GM23338 (cell line): Measurements from ENCODE around the gene ETV6. TPM values are rescaled to one million over a fixed set of nuclear protein-coding genes. Genes with fewer than 3 reads are reported as not detected.
"Not testable (repeated sequence)": the region's sequence is repeated elsewhere in the genome, so short reads cannot be mapped to it uniquely, and the experiment has no call there.

Experiments used
- ATAC-seq: fragments of 200-7000 bp; cut with Tn5 transposase; 3 replicates; pipeline ENCODE4 v1.9.1; 2020
- DNase-seq: peaks from one replicate; pipeline ENCODE4 v3.0.0-alpha.2; 2015; ENCODE audit warnings: low spot score
- H2AFZ ChIP-seq: fragments of 200-600 bp; sonication (generic); 2 replicates; pipeline ENCODE4 v1.8.0; 2016; ENCODE audit warnings: antibody characterized with exemption, mild to moderate bottlenecking, moderate library complexity
- H3F3A ChIP-seq: fragments of 200-600 bp; sonication (generic); replicated peaks from 2 replicates; pipeline ENCODE4 v1.8.0; 2017; ENCODE audit warnings: antibody characterized with exemption, mixed run types, low read depth
- H3K27ac ChIP-seq: fragments of 200-600 bp; sonication (generic); 2 replicates; pipeline ENCODE4 v1.6.1; 2016; ENCODE audit warnings: low read depth
- H3K27me3 ChIP-seq: fragments of 200-600 bp; sonication (generic); 2 replicates; pipeline ENCODE4 v1.8.0; 2016; ENCODE audit warnings: mild to moderate bottlenecking, mixed run types, moderate library complexity; ENCODE audit not compliant: insufficient read depth
- H3K36me3 ChIP-seq: fragments of 200-600 bp; sonication (generic); 2 replicates; pipeline ENCODE4 v1.8.0; 2016; ENCODE audit warnings: mild to moderate bottlenecking; ENCODE audit not compliant: insufficient read depth
- H3K4me1 ChIP-seq: fragments of 200-600 bp; sonication (generic); 2 replicates; pipeline ENCODE4 v1.8.0; 2016; ENCODE audit warnings: mild to moderate bottlenecking, moderate library complexity; ENCODE audit not compliant: insufficient read depth
- H3K4me2 ChIP-seq: fragments of 200-600 bp; sonication (generic); 2 replicates; pipeline ENCODE4 v1.7.1; 2017; ENCODE audit warnings: mixed run types
- H3K4me3 ChIP-seq: fragments of 200-600 bp; sonication (generic); 2 replicates; pipeline ENCODE4 v1.6.1; 2016; ENCODE audit warnings: mixed run types
- H3K79me2 ChIP-seq: fragments of 200-600 bp; sonication (generic); replicated peaks from 2 replicates; pipeline ENCODE4 v1.8.0; 2017; ENCODE audit warnings: mild to moderate bottlenecking; ENCODE audit not compliant: insufficient read depth
- H3K9me2 ChIP-seq: fragments of 200-600 bp; sonication (generic); 2 replicates; pipeline ENCODE4 v1.8.0; 2017; ENCODE audit not compliant: insufficient read depth
- H4K20me1 ChIP-seq: fragments of 200-600 bp; sonication (generic); replicated peaks from 2 replicates; pipeline ENCODE4 v1.8.0; 2017; ENCODE audit warnings: mild to moderate bottlenecking; ENCODE audit not compliant: insufficient read depth
- H3K27ac Mint-ChIP-seq: 2 replicates; pipeline ENCODE4 v1.8.0; 2020; ENCODE audit warnings: inconsistent platforms, mild to moderate bottlenecking, moderate library complexity, mixed read lengths
- H3K27me3 Mint-ChIP-seq: 3 replicates; pipeline ENCODE4 v1.8.0; 2022; ENCODE audit warnings: low read depth, mild to moderate bottlenecking, moderate library complexity, mixed read lengths, inconsistent platforms; ENCODE audit not compliant: insufficient read depth, poor library complexity
- H3K36me3 Mint-ChIP-seq: 3 replicates; pipeline ENCODE4 v1.8.0; 2021; ENCODE audit warnings: low read depth, mild to moderate bottlenecking, inconsistent platforms, moderate library complexity, mixed read lengths
- H3K4me1 Mint-ChIP-seq: 3 replicates; pipeline ENCODE4 v1.8.0; 2020; ENCODE audit warnings: mild to moderate bottlenecking, inconsistent platforms, mixed read lengths
- H3K4me3 Mint-ChIP-seq: 3 replicates; pipeline ENCODE4 v1.8.0; 2021; ENCODE audit warnings: moderate library complexity, mild to moderate bottlenecking, inconsistent platforms, mixed read lengths
- H3K9me3 Mint-ChIP-seq: 3 replicates; pipeline ENCODE4 v1.8.0; 2020; ENCODE audit warnings: moderate library complexity, mild to moderate bottlenecking, inconsistent platforms, mixed read lengths
- CREB1 ChIP-seq: fragments of 250-450 bp; sonication (Bioruptor Pico); IDR thresholded peaks from 2 replicates; pipeline ENCODE4 v1.5.0; 2020; ENCODE audit warnings: low read depth, mild to moderate bottlenecking, moderate library complexity
- EZH2 ChIP-seq: fragments of 200-600 bp; sonication (generic); IDR thresholded peaks from one replicate; pipeline ENCODE4 v1.8.0; 2017; ENCODE audit warnings: antibody characterized with exemption, mild to moderate bottlenecking, low read depth; ENCODE audit not compliant: unreplicated experiment
- EZH2phosphoT487 ChIP-seq: fragments of 200-600 bp; sonication (generic); IDR thresholded peaks from one replicate; pipeline ENCODE4 v1.8.1; 2018; ENCODE audit warnings: antibody characterized with exemption; ENCODE audit not compliant: unreplicated experiment
- JUNB ChIP-seq: IDR thresholded peaks from one replicate; pipeline ENCODE4 v1.6.1; 2016; ENCODE audit warnings: antibody characterized with exemption; ENCODE audit not compliant: unreplicated experiment
- POLR2AphosphoS5 ChIP-seq: IDR thresholded peaks from 2 replicates; pipeline ENCODE4 v1.6.1; 2016; ENCODE audit warnings: antibody characterized with exemption, low read depth
- REST ChIP-seq: IDR thresholded peaks from one replicate; pipeline ENCODE4 v1.6.1; 2018; ENCODE audit warnings: antibody characterized with exemption; ENCODE audit not compliant: unreplicated experiment
- STAT1 ChIP-seq: IDR thresholded peaks from one replicate; pipeline ENCODE4 v1.6.1; 2016; ENCODE audit warnings: antibody characterized with exemption; ENCODE audit not compliant: unreplicated experiment
- ZNF114 ChIP-seq: fragments of 250-450 bp; sonication (Bioruptor Pico); IDR thresholded peaks from 2 replicates; pipeline ENCODE4 v1.5.0; 2020; ENCODE audit warnings: mild to moderate bottlenecking, moderate library complexity
- ZNF331 ChIP-seq: fragments of 250-450 bp; sonication (Bioruptor Pico); IDR thresholded peaks from 2 replicates; pipeline ENCODE4 v1.5.0; 2020; ENCODE audit warnings: low read depth, mild to moderate bottlenecking, moderate library complexity
- polyA plus RNA-seq: library from polyadenylated mRNA; unstranded; fragments of >200 nt; fragmentation: Nextera tagmentation; extraction: Ambion mirVana; gene quantifications from 2 replicates; pipeline ENCODE4 v1.2.1, GENCODE V29; 2016
- total RNA-seq: library from RNA; depleted of rRNA; stranded (reverse); fragments of >200 nt; shearing (Covaris generic); gene quantifications from 2 replicates; pipeline ENCODE4 v1.2.3, GENCODE V29; 2014
- TF ChIP-seq, protein P1 (sequence below): IDR thresholded peaks from 2 replicates; pipeline ENCODE4 v1.6.1; 2016; ENCODE audit warnings: antibody characterized with exemption

The ETV6 gene
- total and polyA plus RNA-seq, 2 experiments from 2014 or later, result 7.5 to 15.1 TPM

DNA sequence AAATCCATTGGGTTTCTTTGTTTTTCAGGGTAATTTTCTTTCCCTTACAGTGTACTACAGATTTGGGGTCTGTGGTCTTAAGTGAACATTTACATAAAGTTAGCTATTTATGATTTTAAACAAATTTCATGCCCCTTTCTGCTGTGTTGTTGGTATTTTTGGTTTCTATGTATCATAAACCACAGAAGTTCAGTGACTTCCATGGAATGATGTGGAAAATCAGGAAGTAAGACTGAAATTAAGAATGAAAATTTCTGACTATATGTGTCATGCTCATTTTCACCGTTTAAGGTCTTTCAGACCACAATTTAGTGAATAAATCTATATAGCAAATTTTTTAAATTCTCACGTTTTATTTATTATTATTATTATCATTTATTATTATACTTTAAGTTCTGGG is 31.7 kb downstream of the ETV6 start:
- Histone ChIP-seq H3K4me3 (no peak overlapping the region), H3K79me2 (peaks cover 54% of the 10 kb centered on the region), H3K36me3 (no peaks in the 10 kb centered on the region), H4K20me1 (peaks cover 10% of the 10 kb centered on the region; the same call in 1 of the 2 replicates), H3K27me3 (no peaks in the 10 kb centered on the region), H3K4me1 (peaks cover 6% of the 10 kb centered on the region; the same call in 1 of the 2 replicates), H3K9me2 (no peaks in the 10 kb centered on the region), H2AFZ (no peak overlapping the region), H3K4me2 (no peak overlapping the region), H3F3A (no peaks in the 10 kb centered on the region), H3K27ac (no peak overlapping the region)
- H3K27me3 Mint-ChIP-seq, result peaks cover 4% of the 10 kb centered on the region
- ATAC-seq (no peak), DNase-seq (no peak)
- no peak for TF ChIP-seq JUNB
- TF ChIP-seq, protein P1, sequence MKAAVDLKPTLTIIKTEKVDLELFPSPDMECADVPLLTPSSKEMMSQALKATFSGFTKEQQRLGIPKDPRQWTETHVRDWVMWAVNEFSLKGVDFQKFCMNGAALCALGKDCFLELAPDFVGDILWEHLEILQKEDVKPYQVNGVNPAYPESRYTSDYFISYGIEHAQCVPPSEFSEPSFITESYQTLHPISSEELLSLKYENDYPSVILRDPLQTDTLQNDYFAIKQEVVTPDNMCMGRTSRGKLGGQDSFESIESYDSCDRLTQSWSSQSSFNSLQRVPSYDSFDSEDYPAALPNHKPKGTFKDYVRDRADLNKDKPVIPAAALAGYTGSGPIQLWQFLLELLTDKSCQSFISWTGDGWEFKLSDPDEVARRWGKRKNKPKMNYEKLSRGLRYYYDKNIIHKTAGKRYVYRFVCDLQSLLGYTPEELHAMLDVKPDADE, result no peak
- no peak for TF ChIP-seq STAT1
- TF ChIP-seq REST, result no peak
- no peak for TF ChIP-seq ZNF114 (CRISPR knock-in tag)
- no peak overlapping the region for H3K4me3 Mint-ChIP-seq
- H3K4me1 Mint-ChIP-seq, result peaks cover 15% of the 10 kb centered on the region
- peaks cover 4% of the 10 kb centered on the region; the same call in 1 of the 3 replicates for H3K36me3 Mint-ChIP-seq
- peaks cover 3% of the 10 kb centered on the region; the same call in 2 of the 3 replicates for H3K9me3 Mint-ChIP-seq
- no peak overlapping the region for H3K27ac Mint-ChIP-seq

DNA sequence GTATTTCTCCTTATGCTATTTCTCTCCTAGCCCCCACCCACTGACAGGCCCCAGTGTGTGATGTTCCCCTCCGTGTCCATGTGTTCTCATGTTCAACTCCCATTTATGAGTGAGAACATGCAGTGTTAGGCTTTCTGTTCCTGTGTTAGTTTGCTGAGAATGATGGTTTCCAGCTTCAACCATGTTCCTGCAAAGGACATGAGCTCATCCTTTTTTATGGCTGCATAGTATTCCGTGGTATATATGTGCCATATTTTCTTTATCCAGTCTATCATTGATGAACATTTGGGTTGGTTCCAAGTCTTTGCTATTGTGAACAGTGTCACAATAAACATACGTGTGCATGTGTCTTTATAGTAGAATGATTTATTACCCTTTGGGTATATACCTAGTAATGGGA is 32.2 kb downstream of the ETV6 start:
- not testable (repeated sequence) for ATAC-seq, H3K36me3 ChIP-seq, H3K4me2 ChIP-seq, H3K36me3 Mint-ChIP-seq, DNase-seq, H4K20me1 ChIP-seq, H3K4me1 ChIP-seq, H2AFZ ChIP-seq, H3F3A ChIP-seq, H3K27me3 ChIP-seq, H3K27ac ChIP-seq, H3K9me2 ChIP-seq, H3K27me3 Mint-ChIP-seq, H3K27ac Mint-ChIP-seq, H3K9me3 Mint-ChIP-seq, H3K4me3 Mint-ChIP-seq, H3K4me3 ChIP-seq
- H3K79me2 ChIP-seq, result peaks cover 50% of the 10 kb centered on the region
- peaks cover 13% of the 10 kb centered on the region for H3K4me1 Mint-ChIP-seq

DNA sequence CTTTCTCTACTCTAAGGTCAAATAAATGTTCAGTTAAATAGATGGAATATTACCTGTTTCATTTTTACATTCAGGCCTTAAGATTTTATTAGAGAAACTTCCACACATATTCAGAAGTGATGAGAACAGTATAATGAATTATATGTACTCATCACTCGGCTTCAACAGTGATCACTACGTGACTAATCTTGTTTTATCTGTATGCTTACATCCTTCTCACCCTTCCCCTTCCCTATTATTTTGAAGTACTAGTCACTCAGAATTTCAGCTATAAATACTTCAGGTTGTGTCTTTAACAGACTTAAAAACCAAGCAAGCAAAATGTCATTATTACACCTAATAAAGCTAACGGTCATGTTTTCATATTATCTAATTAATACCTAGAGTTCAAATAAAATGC is 34.9 kb downstream of the ETV6 start:
- H3K4me3 ChIP-seq, result no peak overlapping the region
- H3F3A ChIP-seq, result no peaks in the 10 kb centered on the region
- ATAC-seq (no peak), DNase-seq (no peak)
- H3K9me3 Mint-ChIP-seq, result peaks cover 3% of the 10 kb centered on the region; the same call in 2 of the 3 replicates
- H2AFZ ChIP-seq, result no peak overlapping the region
- no peak overlapping the region for H3K27ac Mint-ChIP-seq
- H3K27me3 ChIP-seq, result no peaks in the 10 kb centered on the region
- peaks cover 24% of the 10 kb centered on the region for H3K4me1 Mint-ChIP-seq
- no peaks in the 10 kb centered on the region for H3K9me2 ChIP-seq
- H3K4me2 ChIP-seq, result no peak overlapping the region
- peaks cover 5% of the 10 kb centered on the region for H3K4me1 ChIP-seq
- peaks cover 3% of the 10 kb centered on the region for H3K27me3 Mint-ChIP-seq
- no peak overlapping the region for H3K27ac ChIP-seq
- peaks cover 4% of the 10 kb centered on the region; the same call in 1 of the 3 replicates for H3K36me3 Mint-ChIP-seq
- no peaks in the 10 kb centered on the region for H3K36me3 ChIP-seq
- peaks cover 44% of the 10 kb centered on the region for H3K79me2 ChIP-seq
- H3K4me3 Mint-ChIP-seq, result no peak overlapping the region
- no peaks in the 10 kb centered on the region; the same call in 1 of the 2 replicates for H4K20me1 ChIP-seq
- TF ChIP-seq ZNF114 (CRISPR knock-in tag), result no peak
- no peak for TF ChIP-seq ZNF331 (CRISPR knock-in tag)
- no peak for TF ChIP-seq STAT1
- TF ChIP-seq EZH2, result no peak
- no peak for TF ChIP-seq POLR2AphosphoS5
- no peak for TF ChIP-seq JUNB
- TF ChIP-seq REST, result no peak
- no peak for TF ChIP-seq CREB1 (CRISPR knock-in tag)
- TF ChIP-seq EZH2phosphoT487, result no peak
- TF ChIP-seq, protein P1, result no peak
